Ureter (tissue), 1 donor: ENCODE data around the gene ERCC1. TPM values are rescaled to one million over a fixed set of nuclear protein-coding genes. Genes with fewer than 3 reads are reported as not detected.
A peak's percentile ranks its signal among the peaks of the same experiment; 100 is the strongest.

Experiments
- DNase-seq: peaks from one replicate; pipeline ENCODE4 v3.0.0-alpha.2; 2020; ENCODE audit warnings: low spot score
- total RNA-seq: library from RNA; stranded (reverse); gene quantifications from one replicate; pipeline ENCODE4 v1.2.4, GENCODE V29; 2023
- donor health status: DM: yes; HTN: yes; CAD: no.

Gene ERCC1
- 78.3 TPM for total RNA-seq

- peak; percentile 96 for DNase-seq
These were observed at the start of gene ERCC1 for GRCh38 chr19:45423589-45424190. ERCC1 (minus strand) TSS chr19:45423917; CDS start chr19:45423374, 543 bp downstream.

DNA sequence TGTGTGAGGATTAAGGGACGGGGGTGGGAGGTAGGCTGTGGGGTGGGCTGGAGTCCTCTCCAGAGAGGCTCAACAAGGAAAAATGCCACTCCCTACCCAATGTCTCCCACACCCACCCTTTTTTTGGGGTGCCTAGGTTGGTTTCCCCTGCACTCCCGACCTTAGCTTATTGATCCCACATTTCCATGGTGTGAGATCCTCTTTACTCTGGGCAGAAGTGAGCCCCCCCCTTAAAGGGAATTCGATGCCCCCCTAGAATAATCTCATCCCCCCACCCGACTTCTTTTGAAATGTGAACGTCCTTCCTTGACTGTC lies 49.6 kb upstream of the ERCC1 start:
- no peak for DNase-seq

DNA sequence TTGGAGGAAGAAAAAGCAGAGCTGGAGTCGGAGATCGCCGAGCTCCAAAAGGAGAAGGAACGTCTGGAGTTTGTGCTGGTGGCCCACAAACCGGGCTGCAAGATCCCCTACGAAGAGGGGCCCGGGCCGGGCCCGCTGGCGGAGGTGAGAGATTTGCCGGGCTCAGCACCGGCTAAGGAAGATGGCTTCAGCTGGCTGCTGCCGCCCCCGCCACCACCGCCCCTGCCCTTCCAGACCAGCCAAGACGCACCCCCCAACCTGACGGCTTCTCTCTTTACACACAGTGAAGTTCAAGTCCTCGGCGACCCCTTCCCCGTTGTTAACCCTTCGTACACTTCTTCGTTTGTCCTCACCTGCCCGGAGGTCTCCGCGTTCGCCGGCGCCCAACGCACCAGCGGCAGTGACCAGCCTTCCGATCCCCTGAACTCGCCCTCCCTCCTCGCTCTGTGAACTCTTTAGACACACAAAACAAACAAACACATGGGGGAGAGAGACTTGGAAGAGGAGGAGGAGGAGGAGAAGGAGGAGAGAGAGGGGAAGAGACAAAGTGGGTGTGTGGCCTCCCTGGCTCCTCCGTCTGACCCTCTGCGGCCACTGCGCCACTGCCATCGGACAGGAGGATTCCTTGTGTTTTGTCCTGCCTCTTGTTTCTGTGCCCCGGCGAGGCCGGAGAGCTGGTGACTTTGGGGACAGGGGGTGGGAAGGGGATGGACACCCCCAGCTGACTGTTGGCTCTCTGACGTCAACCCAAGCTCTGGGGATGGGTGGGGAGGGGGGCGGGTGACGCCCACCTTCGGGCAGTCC lies 49.0 kb upstream of the ERCC1 start:
- DNase-seq = no peak

DNA sequence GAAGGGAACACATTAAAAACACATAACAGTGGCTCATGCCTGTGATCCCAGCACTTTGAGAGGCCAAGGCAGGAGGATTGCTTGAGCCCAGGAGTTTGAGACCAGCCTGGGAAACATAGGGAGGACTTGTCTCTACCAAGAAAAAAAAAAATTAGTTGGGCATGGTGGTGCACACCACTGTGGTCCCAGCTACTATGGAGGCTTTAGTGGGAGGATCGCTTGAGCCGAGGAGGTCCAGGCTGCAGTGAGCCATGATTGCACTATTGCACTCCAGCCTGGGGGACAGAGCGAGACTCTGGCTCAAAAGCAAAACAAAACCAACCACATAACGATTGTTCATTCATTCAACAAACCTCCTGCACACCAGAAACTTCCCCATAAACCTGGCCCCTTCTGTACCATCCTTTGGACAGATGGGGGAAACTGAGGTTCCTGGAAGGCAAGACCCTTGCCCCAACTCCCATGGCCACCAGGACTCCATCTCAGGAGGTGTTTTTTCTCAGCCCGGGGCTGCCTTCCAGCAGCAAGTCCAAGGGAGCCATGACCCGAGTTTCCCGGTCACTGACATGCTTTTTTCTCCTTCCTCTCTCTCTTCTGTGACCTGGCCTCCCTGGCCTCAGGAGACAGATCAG lies 48.3 kb upstream of the ERCC1 start:
- DNase-seq = no peak

- DNase-seq = no peak
These were observed 47.6 kb upstream of the ERCC1 start for GRCh38 chr19:45471111-45471930.

GRCh38 chr19:45470762-45471081 lies 47.0 kb upstream of the ERCC1 start:
- no peak for DNase-seq

- peak; percentile 67 for DNase-seq
These were observed 46.4 kb upstream of the ERCC1 start for GRCh38 chr19:45469945-45470761.

DNA sequence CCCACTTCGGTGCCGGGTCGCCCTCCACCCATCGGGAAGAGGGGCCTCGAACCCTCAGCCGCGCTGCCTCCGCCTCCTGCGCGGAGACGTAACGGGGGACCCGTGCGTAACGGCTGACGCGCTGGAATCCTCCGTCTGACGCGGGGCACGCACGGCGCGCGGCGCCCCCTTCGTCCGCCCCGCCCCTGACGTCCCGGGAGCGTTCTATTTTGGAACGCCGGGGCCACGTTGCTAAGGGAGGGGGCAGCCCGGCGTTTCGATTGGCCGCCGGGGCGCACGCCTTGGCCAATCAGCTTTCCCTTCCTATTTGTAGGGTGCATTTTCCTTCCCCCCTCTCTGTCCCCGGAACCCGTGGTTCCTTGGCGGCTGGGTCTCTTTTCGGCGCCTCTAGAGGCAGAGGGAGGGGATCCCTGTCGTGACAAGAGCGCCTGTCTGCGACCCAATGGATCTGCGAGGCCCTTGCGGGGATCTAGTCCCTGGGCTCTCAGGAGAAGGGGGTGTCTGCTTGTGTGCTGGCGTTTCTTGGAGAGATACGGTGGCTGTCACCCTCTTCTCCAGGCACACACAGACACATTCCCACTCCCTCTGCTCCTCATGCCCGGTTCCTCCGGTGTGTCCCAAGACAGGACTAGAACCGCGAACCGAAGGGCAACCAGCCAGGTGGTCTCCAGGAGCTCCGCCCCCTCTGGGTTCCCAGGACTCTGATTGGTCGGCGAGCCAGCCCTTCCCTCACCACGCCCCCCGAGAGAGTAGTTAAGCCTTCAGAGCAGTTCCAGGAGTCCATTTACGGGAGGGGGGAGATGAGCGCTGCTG lies 45.6 kb upstream of the ERCC1 start:
- DNase-seq = peak; percentile 93

DNA sequence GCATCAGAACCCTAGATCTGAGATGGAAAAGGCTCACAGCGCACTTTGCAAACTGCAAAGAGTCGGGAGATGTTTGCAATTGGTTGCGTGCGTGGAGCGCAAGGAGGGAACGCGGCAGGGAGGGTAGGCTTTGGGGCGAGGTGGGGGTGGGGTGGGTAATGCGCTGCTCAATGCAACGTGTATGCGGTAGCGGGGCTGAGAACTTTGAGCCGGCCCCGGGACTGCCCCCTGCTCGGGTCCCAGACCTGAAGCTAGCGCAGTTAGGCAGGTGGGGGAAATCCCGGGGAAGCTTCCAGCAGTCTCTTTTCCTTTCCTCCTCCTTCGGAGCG lies 45.0 kb upstream of the ERCC1 start:
- no peak for DNase-seq

DNA sequence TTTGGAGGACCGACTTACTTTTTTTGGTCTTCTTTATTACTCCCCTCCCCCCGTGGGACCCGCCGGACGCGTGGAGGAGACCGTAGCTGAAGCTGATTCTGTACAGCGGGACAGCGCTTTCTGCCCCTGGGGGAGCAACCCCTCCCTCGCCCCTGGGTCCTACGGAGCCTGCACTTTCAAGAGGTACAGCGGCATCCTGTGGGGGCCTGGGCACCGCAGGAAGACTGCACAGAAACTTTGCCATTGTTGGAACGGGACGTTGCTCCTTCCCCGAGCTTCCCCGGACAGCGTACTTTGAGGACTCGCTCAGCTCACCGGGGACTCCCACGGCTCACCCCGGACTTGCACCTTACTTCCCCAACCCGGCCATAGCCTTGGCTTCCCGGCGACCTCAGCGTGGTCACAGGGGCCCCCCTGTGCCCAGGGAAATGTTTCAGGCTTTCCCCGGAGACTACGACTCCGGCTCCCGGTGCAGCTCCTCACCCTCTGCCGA lies 44.5 kb upstream of the ERCC1 start:
- no peak for DNase-seq

DNA sequence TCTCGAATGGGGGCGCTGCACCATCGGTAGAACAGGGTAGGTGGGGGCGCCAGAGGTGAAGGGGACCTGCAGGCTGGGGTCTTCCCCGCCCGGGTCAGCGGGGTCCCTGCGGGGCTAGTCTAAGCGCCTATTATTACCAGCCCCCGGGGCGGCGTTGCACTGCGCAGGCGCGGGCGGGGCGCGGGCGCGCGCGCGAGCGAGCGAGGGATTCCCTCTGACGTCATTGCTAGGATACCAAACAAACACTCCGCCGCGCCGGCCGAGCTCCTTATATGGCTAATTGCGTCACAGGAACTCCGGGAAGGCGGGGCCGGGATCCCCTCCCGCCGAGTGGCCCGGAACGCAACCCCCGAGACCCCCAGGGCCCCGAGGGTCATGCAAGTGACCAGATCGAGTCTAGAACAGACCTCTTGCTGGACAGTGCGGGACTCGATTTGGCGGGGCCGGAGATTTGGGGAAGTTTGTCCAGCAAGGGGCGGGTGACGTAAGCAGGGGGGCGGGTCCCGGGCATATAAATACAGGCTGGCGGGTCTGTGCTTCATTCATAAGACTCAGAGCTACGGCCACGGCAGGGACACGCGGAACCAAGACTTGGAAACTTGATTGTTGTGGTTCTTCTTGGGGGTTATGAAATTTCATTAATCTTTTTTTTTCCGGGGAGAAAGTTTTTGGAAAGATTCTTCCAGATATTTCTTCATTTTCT lies 43.9 kb upstream of the ERCC1 start, which contains the start of gene FOSB:
TSS of gene FOSB (plus strand) at position 541 of the 703 bp plus-strand sequence. CDS start 591 bp downstream, outside the sequence.
- DNase-seq = peak; percentile 95

GRCh38 chr19:45467115-45467455 lies 43.4 kb upstream of the ERCC1 start:
- no peak for DNase-seq

DNA sequence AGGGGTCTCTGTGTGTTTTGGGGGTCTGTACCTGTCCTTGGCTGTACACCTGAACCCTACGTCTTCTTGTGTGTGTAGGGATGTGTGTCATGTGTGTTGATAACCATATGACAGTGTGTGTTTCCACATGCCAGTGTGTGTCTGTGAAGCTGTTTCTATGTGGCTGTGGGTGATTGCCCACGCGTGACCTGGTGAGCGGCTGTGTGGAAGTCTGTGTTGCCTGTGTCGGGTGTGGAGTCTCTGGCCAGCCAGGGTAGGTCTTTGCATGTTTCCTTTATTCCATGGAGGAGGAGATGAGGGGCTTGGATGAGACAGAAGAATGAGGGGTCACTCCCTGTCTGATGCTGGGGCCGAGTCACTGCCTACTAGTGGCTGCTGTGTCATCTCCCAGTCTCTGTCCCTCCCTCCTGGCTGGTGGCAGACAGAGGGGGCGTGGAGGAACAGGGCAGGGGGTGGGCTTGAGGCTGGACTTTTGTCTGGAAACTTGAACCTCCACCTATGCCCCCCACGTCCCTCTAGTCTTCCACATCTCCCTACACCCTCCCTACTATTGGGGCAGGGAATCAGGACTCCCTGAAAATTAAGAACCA lies 41.2 kb upstream of the ERCC1 start:
- DNase-seq = no peak

DNA sequence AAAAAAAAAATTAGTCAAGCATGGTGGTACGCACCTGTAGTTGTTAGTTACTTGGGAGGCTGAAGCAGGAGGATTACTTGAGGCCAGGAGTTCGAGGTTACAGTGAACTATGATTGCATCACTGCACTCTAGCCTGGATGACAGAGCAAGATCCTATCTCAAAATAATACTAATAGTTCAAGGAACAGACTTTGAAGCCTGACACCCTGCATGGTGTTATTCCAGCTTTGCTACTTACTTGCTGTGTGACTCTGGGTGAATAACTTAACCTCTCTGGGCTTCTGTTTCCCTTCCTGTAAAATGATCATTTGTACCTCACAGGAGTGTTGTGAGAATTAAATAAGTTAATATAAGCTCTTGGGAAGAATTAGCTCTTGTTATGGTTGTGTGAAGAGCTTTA lies 40.6 kb upstream of the ERCC1 start:
- no peak for DNase-seq

DNA sequence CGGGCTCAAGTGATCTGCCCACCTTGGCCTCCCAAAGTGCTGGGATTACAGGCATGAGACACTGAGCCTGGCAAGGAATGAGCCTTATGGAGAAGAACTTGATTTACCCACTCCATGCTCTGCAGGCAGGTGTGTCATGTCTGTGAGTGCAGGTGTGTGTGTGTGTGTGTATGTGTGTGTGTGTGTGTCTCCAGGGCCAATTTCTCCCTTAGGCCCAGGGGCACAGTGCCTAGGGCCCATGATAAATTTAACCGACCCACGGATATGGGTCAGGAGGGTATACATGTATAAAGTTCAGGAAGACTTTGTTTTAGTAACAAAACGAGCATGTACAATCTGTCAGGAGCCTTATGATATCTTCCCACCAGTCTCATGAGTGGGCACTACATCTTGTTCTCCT lies 39.5 kb upstream of the ERCC1 start:
- DNase-seq = no peak

DNA sequence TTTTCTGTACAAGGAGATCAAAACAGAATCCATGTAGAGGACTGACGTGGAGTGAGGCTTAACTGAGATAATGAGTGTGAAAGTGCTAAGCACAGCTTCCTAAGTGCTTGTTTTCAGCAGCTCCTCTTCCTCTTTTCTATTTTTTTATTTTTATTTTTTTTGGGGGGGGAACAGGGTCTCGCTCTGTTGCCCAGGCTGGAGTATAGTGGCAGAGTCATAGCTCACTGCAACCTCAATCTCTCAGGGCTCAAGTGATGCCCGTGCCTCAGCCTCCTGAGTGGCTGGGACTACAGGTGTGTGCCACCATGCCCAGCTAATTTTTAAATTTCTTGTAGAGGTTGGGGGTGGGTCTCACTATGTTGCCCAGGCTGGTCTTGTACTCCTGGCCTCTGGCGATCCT lies 38.5 kb upstream of the ERCC1 start:
- no peak for DNase-seq

DNA sequence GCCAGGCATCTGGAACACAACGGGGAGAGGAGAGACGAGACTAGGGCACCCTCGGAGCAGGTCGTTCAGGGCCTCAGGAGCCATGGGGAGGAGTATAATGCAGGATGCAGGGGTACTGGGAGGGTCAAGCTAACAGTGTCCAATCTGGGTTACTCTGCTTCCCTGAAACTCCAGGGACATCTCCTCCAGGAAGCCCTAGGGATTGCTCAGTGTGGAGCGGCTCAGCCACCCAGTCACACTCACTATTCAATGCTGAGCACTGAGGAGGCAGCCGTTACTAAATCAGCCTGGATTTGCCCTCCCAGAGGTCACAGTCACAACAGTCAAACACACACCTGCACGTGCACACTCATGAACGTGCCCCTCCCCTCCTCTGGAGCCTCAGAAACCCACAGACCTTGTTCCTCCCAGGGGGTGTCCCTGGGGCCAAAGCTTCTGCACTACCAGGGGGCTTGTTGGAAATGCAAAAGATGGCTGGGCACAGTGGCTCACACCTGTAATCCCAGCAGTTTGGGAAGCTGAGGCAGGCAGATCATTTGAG lies 37.2 kb upstream of the ERCC1 start:
- DNase-seq = no peak

DNA sequence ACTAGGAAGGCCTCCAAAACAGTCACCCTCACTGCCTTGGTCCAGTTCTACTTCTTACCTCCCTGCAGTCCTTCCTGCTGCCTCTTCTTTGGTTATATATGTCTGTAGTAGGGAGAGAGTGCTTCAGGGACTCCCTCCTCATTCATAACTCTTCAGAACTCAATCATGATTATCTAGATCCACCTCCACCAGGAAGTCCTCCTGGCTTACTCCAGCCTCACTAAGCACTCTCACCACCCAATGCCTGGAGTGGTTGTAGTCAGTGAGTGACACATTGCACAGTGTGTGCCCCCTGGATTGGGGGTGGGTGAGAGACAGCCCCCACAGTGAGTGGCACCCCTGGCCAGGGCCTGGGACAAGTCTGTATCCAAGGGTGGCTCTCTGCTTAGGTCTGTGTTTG lies 34.1 kb upstream of the ERCC1 start:
- no peak for DNase-seq

GRCh38 chr19:45456500-45456815 lies 32.7 kb upstream of the ERCC1 start:
- no peak for DNase-seq
